GM12891 (cell line): ENCODE measurements around the gene PRKAR1A.

ENCODE experiments used
- PAX5 ChIP-seq: IDR thresholded peaks from 2 replicates; pipeline ENCODE4 v1.6.1; 2011; ENCODE audit warnings: low read length, moderate library complexity, mild to moderate bottlenecking; ENCODE audit not compliant: insufficient read depth, severe bottlenecking
- POLR2A ChIP-seq: IDR thresholded peaks from 2 replicates; pipeline ENCODE4 v1.6.1; 2011; ENCODE audit warnings: low read depth, low read length, control low read depth
- POLR2AphosphoS5 ChIP-seq: IDR thresholded peaks from 2 replicates; pipeline ENCODE4 v1.6.1; 2011; ENCODE audit warnings: low read depth, low read length, control low read depth
- POU2F2 ChIP-seq: IDR thresholded peaks from 2 replicates; pipeline ENCODE4 v1.6.1; 2011; ENCODE audit warnings: low read depth, mild to moderate bottlenecking, control low read depth, low read length, moderate library complexity
- SPI1 ChIP-seq: IDR thresholded peaks from 2 replicates; pipeline ENCODE4 v1.6.1; 2011; ENCODE audit warnings: low read depth, low read length, control low read depth
- TAF1 ChIP-seq: IDR thresholded peaks from 2 replicates; pipeline ENCODE4 v1.6.1; 2011; ENCODE audit warnings: low read depth, low read length, control low read depth

- TF ChIP-seq POLR2AphosphoS5 (no peak), POLR2A (no peak), SPI1 (no peak), TAF1 (no peak), PAX5 (no peak), POU2F2 (no peak)
Observed at GRCh38 chr17:68600067-68600930, 88.1 kb downstream of the PRKAR1A start.
